ENCODE measurements around the gene NPLOC4. TPM values are rescaled to one million over a fixed set of nuclear protein-coding genes. Genes with fewer than 3 reads are reported as not detected.

The NPLOC4 gene
- total and polyA plus RNA-seq, 2 of the 13 experiments (the other 11 are each of a cell fraction or from before 2014, with no cell fraction given), result 57.0 to 97.0 TPM

GRCh38 chr17:81553018-81553615 is 83.8 kb downstream of the NPLOC4 start (continued):
- TF ChIP-seq CSRNP1 (CRISPR knock-in tag; IDR thresholded peaks at IDR 0.05) (no peak), YEATS2 (CRISPR knock-in tag; IDR thresholded peaks at IDR 0.05; ENCODE audit: borderline replicate concordance) (no peak), ZBTB3 (CRISPR knock-in tag; IDR thresholded peaks at IDR 0.05; ENCODE audit: borderline replicate concordance, low read depth) (no peak), ZNF740 (CRISPR knock-in tag; IDR thresholded peaks at IDR 0.05) (no peak), ZNF557 (CRISPR knock-in tag; IDR thresholded peaks at IDR 0.05) (0 out of 2 replicates have a peak, but pooled peaks have one; percentile 33), TFE3 (CRISPR knock-in tag; IDR thresholded peaks at IDR 0.05) (no peak), ZBTB7B (CRISPR knock-in tag; IDR thresholded peaks at IDR 0.05) (no peak), ZNF3 (CRISPR knock-in tag; IDR thresholded peaks at IDR 0.05) (no peak), ZBTB38 (CRISPR knock-in tag; IDR thresholded peaks at IDR 0.05) (no peak), THAP7 (CRISPR knock-in tag; IDR thresholded peaks at IDR 0.05) (no peak), ZNF770 (CRISPR knock-in tag; IDR thresholded peaks at IDR 0.05) (no peak), REL (CRISPR knock-in tag; conservative IDR thresholded peaks at IDR 0.05) (0 out of 2 replicates have a peak, but pooled peaks have one; percentile 10), HNRNPUL1 (IDR thresholded peaks at IDR 0.05; ENCODE audit: low read depth, low read length) (no peak), PAF1 (CRISPR knock-in tag; IDR thresholded peaks at IDR 0.05) (0 out of 2 replicates have a peak, but pooled peaks have one; percentile 15), TFDP2 (CRISPR knock-in tag; IDR thresholded peaks at IDR 0.05) (no peak), ZNF17 (CRISPR knock-in tag; IDR thresholded peaks at IDR 0.05) (no peak), YY1 (IDR thresholded peaks at IDR 0.05; ENCODE audit: insufficient read depth, insufficient replicate concordance, low read depth, low read length) (no peak), BCL3 (CRISPR knock-in tag; IDR thresholded peaks at IDR 0.05) (no peak), ZBTB37 (CRISPR knock-in tag; IDR thresholded peaks at IDR 0.05) (no peak; the same call in 1 of the 2 replicates)

All from HepG2 (cell line).